ENCODE results near the gene EHBP1L1. TPM values are rescaled to one million over a fixed set of nuclear protein-coding genes. Genes with fewer than 3 reads are reported as not detected.

The EHBP1L1 gene
- total RNA-seq, 2 donors from 2014 or later, result 6.2 to 9.8 TPM

GRCh38 chr11:65539744-65540289, 36.0 kb upstream of the EHBP1L1 start:
- peaks cover 27% of the 10 kb centered on the region for H3K36me3 Mint-ChIP-seq (ENCODE audit: low read depth)
- peaks cover 21% of the 10 kb centered on the region for H3K36me3 ChIP-seq (ENCODE audit: control insufficient read depth, insufficient read depth, low read length)
- no peaks in the 10 kb centered on the region for H3K4me1 ChIP-seq (ENCODE audit: control insufficient read depth, insufficient read depth, low read length)
- H3K27ac ChIP-seq (ENCODE audit: low read depth, low read length), result no peak overlapping the region
- peaks cover 62% of the 10 kb centered on the region for H3K27me3 Mint-ChIP-seq (ENCODE audit: insufficient read depth)
- H3K4me3 ChIP-seq (ENCODE audit: low read length), result peak overlapping the region; percentile 56
- H3K9me3 Mint-ChIP-seq, result no peaks in the 10 kb centered on the region
- peak overlapping the region; percentile 53 for H3K4me3 Mint-ChIP-seq
- 7 to 14% methylated on average over 17 to 60 of the region's 60 CpGs for WGBS, 2 experiments (ENCODE audit: insufficient coverage in 1 of 2, insufficient read length in 1 of 2)
- no peak for TF ChIP-seq CTCF (conservative IDR thresholded peaks at IDR 0.05)
- peak; percentile 88 for DNase-seq
- no peak overlapping the region for H3K27ac Mint-ChIP-seq
- H3K9ac ChIP-seq (ENCODE audit: extremely low read depth, low read length, poor library complexity, severe bottlenecking), result no peak overlapping the region
- no peaks in the 10 kb centered on the region for H3K4me1 Mint-ChIP-seq
- H3K9me3 ChIP-seq (ENCODE audit: control insufficient read depth, low read length), result no peaks in the 10 kb centered on the region
- H3K27me3 ChIP-seq (ENCODE audit: control insufficient read depth, insufficient read depth, low read length, poor library complexity, severe bottlenecking), result peaks cover 60% of the 10 kb centered on the region

GRCh38 chr11:65540290-65541092, 35.4 kb upstream of the EHBP1L1 start:
- peak; percentile 97 for TF ChIP-seq CTCF (conservative IDR thresholded peaks at IDR 0.05)
- no peaks in the 10 kb centered on the region for H3K9me3 ChIP-seq (ENCODE audit: control insufficient read depth, low read length)
- no peak overlapping the region for H3K27ac ChIP-seq (ENCODE audit: low read depth, low read length)
- WGBS, 2 experiments (ENCODE audit: insufficient coverage in 1 of 2, insufficient read length in 1 of 2), result 3 to 5% methylated on average over 20 to 78 of the region's 78 CpGs
- Mint-ChIP-seq H3K4me1 (no peaks in the 10 kb centered on the region), H3K9me3 (no peaks in the 10 kb centered on the region), H3K36me3 (ENCODE audit: low read depth) (peaks cover 23% of the 10 kb centered on the region), H3K4me3 (peak overlapping the region; percentile 53), H3K27ac (peak overlapping the region; percentile 58), H3K27me3 (ENCODE audit: insufficient read depth) (peaks cover 69% of the 10 kb centered on the region)
- H3K36me3 ChIP-seq (ENCODE audit: control insufficient read depth, insufficient read depth, low read length), result peaks cover 14% of the 10 kb centered on the region
- no peaks in the 10 kb centered on the region for H3K4me1 ChIP-seq (ENCODE audit: control insufficient read depth, insufficient read depth, low read length)
- peak overlapping the region; percentile 72 for H3K4me3 ChIP-seq (ENCODE audit: low read length)
- H3K9ac ChIP-seq (ENCODE audit: extremely low read depth, low read length, poor library complexity, severe bottlenecking), result no peak overlapping the region
- peak; percentile 99 for DNase-seq
- peaks cover 67% of the 10 kb centered on the region for H3K27me3 ChIP-seq (ENCODE audit: control insufficient read depth, insufficient read depth, low read length, poor library complexity, severe bottlenecking)

GRCh38 chr11:65541093-65541982, 34.5 kb upstream of the EHBP1L1 start:
- DNase-seq, result no peak
- Histone ChIP-seq H3K27ac (ENCODE audit: low read depth, low read length) (no peak overlapping the region), H3K9ac (ENCODE audit: extremely low read depth, low read length, poor library complexity, severe bottlenecking) (no peak overlapping the region), H3K9me3 (ENCODE audit: control insufficient read depth, low read length) (no peaks in the 10 kb centered on the region), H3K4me1 (ENCODE audit: control insufficient read depth, insufficient read depth, low read length) (no peaks in the 10 kb centered on the region), H3K36me3 (ENCODE audit: control insufficient read depth, insufficient read depth, low read length) (peaks cover 7% of the 10 kb centered on the region), H3K27me3 (ENCODE audit: control insufficient read depth, insufficient read depth, low read length, poor library complexity, severe bottlenecking) (peaks cover 75% of the 10 kb centered on the region), H3K4me3 (ENCODE audit: low read length) (peak overlapping the region; percentile 72)
- WGBS, 2 experiments (ENCODE audit: insufficient coverage in 1 of 2, insufficient read length in 1 of 2), result 61 to 64% methylated on average over 12 to 18 of the region's 18 CpGs
- Mint-ChIP-seq H3K27me3 (ENCODE audit: insufficient read depth) (peaks cover 78% of the 10 kb centered on the region), H3K9me3 (no peaks in the 10 kb centered on the region), H3K27ac (peak overlapping the region; percentile 58), H3K4me1 (peaks cover 2% of the 10 kb centered on the region), H3K4me3 (peak overlapping the region; percentile 53), H3K36me3 (ENCODE audit: low read depth) (peaks cover 16% of the 10 kb centered on the region)
- TF ChIP-seq CTCF (conservative IDR thresholded peaks at IDR 0.05), result no peak
